NCI-H345 (cell line): ENCODE measurements around the gene SYNGR2.

Experiments used
- DNase-seq: peaks from one replicate; lab custom pipeline; 2025; lab: John Stamatoyannopoulos, UW

The SYNGR2 gene, protein sequence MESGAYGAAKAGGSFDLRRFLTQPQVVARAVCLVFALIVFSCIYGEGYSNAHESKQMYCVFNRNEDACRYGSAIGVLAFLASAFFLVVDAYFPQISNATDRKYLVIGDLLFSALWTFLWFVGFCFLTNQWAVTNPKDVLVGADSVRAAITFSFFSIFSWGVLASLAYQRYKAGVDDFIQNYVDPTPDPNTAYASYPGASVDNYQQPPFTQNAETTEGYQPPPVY

DNA sequence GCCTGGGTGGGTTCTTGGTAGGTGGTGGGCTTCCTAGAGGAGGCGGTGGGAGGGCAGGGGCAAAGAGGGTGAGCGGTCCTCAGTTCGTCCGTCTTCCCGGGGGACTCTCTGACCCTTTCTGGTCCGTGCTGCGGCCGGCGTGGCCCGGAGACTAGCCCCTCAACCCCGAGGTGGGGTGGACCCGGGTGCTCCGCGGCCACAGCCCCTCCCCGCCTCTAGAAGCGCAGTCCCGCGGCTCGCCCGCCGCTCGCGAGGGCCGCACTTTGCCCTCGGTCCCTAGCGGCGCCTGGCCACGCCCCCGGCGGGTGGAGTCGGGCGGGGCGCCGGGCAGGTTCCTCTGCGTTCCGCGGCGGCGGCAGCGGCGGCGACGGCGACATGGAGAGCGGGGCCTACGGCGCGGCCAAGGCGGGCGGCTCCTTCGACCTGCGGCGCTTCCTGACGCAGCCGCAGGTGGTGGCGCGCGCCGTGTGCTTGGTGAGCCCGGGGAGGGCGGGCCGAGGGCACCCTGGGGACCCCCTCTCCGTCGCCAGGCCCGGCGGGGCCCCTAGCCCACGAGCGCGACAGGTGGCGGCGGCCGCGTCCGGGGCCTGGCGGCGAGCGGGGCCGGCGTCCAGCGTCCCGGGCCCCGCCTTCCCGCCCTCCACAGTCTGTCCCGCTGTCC lies at the start of gene SYNGR2:
Gene SYNGR2, plus strand, starts transcription at position 340 of the 661 bp plus-strand sequence. Its CDS starts 36 bp downstream, at position 376.
- DNase-seq = peak; percentile 93

DNA sequence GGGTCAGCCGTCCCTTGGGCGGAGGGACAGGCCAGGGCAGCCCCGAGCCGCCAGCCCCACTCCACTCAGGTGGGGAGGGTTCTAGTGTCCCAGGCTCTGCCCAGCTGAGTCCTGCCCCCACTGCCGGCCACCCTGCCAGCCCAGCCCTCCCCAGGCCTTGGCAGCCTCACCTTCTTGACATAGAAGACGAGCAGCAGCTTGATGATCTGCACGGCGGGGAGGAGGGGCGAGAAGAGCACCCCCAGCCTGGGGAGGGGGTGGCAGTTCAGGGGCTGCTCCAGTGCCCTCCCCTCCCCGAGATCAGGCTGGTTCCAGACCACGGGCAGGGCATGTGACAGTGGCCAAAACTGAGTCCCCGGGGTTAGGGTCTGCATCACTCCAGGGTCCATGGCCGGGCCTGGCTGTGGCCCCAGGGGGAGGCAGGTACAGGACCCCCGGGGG lies 49.6 kb upstream of the SYNGR2 start:
- DNase-seq = no peak

DNA sequence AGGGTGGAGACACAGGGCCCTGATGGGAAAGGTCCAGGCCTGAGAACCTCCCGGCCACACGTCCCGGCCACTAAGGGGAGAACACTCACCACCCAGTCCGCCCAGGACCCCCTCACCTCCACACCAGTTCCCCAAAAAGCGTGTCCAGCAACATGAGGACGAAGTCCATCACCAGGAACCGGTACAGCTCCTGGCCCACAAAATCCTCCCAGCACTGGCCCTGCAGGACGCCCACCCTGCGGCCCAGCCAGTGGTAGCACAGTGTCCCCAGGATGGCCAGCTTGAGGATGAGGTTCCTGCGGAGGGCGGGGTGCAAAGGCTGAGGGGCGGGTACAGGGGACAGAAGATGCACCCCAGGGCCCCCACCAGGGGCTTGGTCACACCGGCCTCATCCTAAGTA lies 47.8 kb upstream of the SYNGR2 start:
- DNase-seq = no peak

DNA sequence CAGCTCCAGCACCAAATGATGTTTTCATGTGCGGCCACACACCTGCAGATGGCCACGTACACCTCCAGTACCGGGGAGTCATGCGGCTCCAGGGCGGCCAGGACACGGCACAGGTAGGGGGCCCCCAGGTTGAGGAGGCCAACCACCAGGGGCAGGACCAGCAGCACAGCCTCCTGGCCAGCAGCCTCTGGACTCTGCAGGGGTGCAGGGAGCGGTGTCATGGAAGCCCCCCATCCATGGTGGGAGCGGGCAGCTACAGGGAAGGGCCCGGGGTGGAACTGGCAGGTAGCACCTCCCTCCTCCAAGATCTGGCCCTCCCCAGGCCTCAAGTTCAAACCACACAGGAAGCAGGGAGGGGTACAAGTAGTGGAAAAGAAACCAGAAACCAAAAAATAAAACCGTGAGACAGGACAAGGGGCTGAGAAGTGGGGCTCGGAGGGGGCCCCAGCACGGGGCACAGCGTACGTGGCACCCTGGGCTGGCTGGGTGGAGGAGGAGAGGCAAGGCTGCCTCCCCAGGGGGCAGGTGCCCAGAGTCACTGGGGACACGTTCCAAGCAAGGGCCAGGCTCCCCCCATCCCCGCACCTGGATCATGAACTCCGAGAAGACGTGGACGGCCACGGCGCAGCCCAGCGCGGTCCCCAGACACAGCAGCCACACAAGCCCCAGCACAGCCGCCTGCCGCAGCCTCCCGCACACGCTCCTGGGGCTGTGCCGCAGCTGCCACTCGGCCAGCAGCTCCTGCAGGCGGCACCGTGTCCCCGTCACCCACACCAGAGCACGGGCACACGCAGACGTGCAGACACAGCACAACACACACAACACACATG lies 47.2 kb upstream of the SYNGR2 start:
- no peak for DNase-seq

DNA sequence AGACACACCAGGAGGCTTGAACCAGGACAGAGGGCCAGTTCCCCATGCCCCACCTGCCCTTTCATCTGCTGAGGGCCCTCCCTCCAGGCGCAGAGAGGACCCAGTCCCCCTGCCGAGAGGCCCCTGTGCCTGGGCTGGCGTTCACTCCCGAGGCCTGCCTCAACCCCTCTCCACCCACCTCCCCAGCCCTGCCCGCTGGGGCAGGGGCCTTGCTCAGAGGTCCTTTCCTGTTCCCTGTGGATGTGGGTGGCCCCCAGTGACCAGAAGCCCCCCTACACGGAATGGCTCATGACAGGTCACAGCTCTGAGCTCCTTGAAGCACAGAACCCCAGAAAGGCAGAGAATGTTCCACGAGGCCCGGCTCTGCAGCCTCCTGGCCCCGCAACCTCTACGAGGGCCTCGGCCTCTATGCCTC lies 46.6 kb upstream of the SYNGR2 start:
- no peak for DNase-seq

DNA sequence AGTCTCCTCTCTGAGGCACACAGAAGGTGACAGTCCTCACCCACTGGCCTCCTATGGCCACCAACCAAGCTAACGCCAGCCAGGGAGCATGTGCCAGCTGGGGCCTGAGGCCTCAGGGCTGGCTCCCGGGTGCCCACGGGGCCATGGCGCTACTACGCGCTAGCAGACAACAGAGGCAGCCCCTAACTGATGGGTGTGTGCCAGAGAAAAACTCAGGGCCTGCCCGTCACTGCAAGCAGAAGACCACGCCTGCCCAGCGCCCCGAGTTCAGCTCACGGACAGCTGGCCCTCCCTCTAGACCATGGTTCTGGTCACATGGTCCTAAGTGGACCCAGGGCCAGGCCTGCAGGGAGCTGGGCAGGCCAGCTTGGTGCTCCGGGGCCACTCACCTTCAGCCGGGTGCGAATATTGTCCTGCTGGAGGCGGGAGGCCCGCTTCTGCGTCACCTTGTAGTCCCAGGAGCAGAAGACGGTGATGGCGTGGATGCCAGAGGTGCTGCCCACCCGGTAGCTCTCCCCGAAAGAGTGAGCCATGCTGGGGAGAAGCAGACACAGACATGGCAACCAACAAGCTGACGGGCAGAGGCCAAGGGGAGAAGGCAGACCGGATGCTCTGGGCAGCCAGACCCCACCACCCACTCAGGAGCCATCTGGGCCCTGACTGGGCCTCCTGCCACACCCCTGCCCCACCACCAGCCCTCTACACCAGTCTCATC lies 46.0 kb upstream of the SYNGR2 start:
- no peak for DNase-seq

DNA sequence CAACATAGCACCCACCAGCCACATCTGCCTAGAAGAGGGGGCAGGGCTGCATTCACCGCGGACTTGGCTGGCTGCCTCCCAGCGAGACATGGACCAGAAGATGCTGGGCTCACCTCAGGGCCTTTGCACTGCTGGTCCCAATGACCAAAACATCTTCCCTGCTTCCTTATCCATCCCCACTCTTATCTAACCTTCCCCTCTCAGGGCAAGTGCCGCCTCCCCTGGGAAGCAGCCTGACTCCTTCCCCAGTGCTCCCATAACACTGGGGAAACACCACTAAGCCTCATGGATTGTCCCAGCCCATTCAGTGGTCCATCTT lies 45.5 kb upstream of the SYNGR2 start:
- DNase-seq = no peak

DNA sequence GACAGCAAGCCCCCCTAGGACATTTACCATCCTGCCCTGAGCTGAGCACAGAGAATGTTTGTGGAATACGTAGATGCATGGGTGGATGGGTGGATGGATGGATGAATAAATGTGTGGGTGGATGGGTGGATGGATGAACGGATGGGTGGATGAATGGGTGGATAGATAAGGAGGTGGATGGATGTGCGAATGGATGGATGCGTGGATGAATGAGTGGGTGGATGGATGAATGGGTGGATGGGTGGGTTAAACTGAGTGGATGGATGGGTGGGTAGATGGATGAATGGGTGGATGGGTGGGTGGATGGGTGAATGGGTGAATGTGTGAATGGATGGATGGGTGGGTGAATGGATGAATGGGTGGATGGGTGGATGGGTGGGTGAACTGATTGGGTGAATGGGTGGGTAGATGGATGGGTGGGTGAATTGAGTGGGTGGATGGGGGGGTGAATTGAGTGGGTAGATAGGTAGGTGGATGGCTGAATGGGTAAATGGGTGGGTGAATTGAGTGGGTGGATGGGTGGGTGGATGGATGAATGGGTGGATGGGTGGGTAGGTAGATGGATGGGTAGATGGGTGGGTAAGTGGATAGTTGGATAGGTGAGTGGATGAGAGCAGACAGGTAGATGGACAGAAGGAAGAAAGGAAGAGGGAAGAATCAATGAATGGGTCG lies 45.0 kb upstream of the SYNGR2 start:
- no peak for DNase-seq

DNA sequence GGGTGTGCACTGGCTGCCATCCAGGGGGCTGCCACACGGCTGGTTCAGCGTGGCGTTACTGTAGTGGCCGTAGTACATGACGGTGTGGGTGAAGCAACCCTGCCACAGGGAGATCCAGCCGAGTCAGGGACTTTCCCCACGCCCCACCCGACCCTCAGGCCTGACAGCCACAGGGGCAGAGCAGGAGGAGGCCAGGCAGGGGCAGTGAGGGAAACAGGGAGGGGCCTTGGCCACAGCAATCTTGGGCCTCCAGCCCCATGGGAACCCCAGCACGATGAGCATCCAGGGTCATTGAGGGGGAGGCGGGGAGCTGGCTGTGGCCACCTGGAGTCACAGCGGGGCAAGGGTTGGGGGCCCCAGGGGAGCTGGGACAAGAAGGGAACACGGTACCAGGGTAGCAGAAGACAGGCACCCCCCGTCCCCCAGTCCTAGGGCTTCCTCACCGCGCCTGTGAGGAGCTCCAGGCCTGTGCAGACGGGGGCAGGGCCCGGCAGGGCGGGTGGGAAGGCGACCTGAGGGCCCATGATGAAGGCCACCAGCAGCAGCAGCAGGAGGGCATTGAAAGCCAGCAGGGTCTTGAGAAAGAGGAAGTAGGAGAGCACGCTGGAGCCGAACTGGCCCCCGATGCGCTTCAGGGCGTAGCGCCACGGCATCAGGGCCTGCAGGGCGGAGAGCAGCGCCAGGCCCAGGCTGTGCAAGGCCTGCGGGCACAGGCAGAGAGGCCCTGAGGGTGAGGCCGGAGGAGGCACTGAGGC lies 44.1 kb upstream of the SYNGR2 start:
- no peak for DNase-seq

DNA sequence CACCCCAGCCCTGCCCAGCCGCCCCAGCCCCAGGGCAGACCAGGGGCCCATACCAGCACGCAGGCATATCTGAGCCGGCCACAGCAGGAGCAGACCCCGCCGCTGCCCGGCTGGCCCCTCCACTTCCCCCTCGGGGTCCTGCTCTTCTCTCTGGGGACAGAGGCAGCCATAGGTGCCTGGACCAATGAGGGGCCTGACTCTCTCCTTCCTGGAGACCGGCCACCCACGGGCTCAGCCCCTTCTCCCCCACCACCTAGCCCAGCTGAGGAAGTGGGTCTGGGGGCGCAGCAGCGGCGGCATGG lies 43.6 kb upstream of the SYNGR2 start:
- no peak for DNase-seq

DNA sequence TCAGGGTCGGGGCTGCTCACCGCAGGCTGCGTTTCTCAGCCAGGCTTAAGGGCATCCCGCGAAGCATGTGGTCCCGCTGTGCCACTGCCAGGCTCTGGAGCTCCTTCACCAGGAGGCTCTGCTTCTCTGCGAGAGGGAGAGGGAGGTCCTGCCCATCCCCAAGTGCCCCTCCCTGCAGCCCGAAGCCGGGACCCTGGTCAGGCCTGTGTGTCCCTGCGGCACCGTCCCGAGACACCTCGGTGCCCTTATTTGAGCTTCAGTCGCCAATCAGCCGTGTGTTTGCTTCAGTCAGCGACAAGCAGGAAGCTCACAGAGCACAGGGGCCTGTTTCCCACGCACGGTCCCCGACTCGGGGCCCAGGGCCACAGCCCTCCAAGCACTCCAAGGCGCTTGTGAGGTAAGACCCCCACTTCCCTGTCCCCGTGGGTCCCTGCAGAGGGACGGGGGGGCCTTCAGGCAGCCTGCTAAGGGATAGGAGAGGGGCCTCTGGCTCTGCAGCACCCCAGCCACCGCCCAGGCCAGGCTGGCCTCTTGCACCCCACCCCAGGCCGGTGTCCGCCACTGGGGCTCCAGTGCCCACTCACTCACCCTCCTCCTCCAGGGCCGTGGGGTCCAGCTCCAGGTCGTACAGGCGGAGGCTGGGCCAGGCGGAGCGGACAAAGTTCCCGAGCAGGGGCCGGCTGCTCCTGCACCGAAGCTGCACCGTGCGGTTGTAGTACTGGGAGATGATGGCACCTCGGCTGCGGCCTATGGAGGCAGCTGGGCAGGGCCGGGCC lies 43.1 kb upstream of the SYNGR2 start:
- no peak for DNase-seq

DNA sequence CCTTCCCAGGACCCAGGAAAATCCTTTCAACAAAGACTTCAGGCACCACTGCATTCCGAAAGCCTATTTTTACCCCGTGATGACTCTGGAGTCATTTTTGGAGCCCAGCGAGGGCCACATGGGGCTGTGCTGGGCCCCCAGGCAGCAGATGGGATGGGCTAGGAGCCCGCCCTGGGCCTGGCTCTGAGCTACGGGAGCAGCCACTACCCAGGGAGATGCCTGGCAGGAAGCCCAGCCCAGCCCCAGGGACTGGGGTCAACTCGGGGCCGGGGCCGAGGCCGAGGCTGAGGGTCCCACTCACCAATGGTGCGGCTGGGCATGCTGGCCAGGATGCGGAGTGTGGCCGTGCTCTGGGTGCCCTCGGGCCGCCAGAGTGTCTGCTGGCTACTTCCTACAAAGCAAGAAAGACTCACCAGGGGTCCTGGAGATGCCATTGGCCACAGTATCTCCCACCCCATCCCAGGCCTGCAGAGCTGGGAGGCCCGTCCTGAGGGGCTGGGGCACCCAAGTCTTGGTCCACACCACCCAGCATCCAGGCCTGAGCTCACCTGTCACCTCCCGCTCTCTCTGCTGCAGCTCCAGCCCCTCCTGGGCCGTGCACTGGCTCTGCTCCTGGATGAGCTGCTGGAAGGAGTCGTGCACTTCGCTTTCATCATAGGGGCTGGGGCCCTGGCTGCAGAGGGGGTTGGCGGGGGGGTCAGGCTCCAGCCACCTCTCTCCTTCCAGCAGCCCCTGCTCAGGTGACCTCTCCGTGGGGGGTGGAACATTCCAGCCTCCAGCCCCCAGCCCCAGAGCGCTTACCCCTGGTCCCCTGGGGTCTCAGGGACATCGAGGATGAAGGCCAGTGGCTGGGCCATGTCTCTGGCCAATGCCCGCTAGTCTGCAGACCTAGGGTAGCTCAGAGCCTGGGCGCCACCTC lies 42.1 kb upstream of the SYNGR2 start:
- no peak for DNase-seq

DNA sequence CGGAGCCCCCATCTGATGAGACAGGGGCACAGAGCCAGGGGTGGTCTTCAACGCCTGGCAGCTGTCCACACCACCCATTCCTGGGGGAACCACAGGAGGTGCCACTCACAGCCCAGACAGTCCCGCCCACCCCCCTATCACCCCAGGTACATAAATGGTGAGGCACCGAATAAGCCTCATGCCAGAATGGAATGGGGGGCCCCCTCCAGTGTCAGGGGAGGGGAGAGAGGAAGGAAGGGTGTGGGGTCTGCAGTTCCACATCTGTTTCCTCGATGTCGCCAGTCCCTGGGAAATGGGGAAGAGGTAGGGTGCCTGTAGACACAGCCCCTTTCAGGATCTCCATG lies 41.5 kb upstream of the SYNGR2 start:
- no peak for DNase-seq

DNA sequence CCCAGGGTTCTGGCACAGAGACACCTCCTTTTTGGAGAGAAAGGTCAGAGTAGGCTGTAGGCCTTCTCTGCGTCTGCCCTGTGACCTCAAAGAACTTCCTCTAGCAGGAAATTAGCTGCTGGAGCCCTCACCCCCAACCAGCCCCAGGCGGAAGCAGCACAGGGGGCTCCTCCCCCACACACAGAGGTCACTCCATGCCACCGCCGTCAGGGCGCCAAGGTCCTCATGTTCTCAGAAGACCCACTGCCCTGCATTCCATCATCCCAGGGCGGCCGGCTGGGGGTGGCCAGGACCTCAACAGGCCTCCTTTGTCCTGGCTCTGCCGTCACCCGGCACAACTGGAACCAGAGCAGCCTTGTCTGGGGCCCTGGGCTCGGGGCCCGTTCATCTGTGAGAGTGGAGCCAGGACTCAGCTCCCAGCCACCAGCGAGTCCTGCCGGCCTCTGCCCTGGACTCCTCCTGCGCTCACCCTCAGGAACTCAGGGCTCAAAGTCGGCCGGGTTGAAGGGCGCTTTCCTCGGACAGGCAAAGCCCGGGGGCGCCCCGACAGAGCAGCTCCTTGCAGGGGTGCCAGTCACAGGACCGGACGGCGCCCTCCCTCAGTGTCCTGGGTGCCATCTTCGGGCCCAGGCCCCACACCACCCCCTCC lies 41.0 kb upstream of the SYNGR2 start:
- DNase-seq = no peak

DNA sequence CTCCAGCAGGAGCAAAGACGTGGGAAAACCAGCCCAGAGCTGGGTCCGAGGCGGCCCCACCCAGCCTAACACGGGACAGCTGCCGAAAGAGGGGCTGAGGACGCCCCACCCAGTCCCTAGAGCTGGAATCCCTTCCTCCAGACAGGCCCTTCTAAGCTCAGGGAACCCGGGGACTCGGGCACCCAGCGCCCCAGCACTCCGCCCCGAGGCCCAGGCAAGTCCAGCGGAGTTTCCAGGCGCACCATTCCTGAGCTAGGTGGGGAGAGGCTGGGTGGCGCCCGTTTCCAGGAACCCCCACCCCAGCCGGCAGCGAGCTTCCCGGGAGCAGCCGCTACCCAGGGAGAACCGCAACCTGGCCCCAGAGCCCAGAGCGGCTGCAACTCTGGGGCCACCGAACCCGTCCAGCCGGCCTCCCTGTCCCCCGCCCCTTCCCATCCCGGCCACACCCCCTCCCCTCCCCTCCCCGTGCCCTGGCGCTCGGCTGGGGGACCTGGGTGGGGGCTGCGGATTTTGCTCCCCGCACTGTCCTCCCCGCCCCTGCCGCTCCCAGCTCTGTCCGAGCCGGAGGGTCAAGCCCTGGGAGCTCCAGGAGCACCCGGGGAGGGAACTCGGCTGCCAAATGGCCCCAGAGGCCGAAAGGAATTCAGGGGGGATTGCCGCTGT lies 40.4 kb upstream of the SYNGR2 start:
- DNase-seq = no peak

DNA sequence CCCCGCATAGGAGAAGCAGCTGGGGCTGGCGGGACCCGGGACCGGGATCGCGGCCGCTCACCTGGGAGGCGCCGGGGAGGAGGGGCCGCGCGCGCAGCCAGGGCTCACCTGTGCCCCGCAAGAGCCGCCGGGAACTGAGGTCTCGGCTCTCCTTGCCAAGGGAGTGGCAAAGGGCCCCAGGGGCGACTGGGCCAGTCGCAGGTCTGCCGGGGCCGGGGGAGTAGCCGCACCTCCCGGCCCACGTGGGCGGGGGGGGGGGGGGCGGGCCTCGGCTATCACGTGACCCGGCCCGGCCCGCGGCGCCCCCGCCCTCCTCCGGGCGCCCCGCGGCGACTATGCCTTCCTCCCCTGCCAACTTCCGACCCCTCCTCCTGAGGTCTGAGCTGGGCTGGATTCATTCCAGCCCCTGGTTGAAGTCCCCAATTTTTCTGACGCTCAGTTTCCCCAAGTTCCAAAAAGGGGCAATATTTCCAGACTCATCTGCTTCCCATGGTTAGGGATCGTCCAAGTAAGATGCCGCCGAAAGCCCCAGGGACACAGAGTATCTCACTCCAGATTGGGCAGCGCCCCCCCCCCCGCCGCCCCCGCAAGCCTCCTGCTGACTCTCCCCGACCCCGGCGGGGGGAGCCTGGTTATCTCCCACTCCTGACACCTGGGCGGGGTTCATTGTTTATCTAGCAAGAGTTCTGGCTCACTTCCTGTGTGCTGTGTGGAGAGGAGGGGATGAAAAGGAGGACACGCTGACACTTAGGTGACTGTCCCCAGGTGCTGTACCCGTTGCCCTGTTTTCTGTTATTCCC lies 39.6 kb upstream of the SYNGR2 start, which contains the start of gene TMC6:
Gene TMC6, minus strand, starts transcription at position 205 of the 800 bp plus-strand sequence. CDS start 1,923 bp downstream, outside the sequence.
- DNase-seq = peak; percentile 80

DNA sequence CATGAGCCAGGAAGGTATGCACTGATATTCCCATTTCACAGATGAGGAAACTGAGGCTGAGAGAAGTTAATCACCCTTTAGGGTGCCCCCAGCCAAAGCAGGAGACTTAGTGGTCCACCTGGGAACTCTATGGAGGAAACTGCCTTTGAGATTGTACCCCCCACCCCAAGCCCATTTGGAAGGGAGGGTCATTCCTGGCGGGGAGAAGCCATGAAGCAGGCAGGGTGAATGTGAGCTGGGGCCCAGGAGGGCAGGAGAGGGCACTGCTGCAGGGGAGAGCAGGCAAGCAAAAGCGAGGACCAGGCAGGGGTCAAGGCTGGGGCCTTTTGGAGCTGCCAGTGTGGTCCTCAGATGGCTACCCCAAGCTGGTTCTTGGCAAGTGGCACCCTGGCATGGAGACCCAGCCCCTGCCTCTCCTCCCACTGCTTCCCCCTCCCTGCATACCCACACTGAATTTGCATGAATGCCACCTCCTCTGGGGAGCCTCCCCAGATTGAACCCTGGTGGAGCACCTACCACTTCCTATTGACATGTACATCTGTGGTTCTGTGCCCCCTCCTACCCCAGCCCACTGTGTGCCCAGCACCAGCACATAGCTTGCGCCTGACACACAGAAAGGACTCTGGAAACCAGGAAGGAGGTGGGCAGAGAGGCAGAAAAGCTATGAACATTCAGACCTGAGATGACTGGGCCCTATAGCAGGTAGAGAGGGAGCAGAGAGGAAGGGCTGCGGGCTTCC lies 38.9 kb upstream of the SYNGR2 start:
- DNase-seq = no peak
